ENCODE results near the gene ACTN1. TPM values are rescaled to one million over a fixed set of nuclear protein-coding genes. Genes with fewer than 3 reads are reported as not detected.

Gene ACTN1
- polyA plus RNA-seq, 1 of the 3 experiments (the other 2 are of a cell fraction), result 319 TPM

DNA sequence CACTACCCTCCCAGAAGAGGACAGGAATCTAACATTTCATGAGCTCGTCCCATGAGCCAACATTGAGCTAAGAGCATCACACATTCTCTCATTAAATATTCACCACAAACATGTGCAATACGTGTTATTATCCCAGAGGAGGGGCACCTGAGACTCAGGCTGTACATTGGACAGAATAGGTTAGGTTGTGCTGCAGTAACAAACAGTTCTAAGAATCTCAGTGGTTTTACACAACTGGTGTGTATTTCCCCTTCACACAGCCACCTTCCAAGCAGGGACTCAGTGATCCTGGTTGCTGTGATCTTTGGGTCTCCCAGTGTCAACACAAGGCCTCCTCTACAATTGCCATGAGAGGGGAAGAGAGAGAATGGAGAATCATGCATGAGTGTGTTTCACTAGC lies 15.0 kb upstream of the ACTN1 start:
- H4K20me1 ChIP-seq (ENCODE audit: insufficient read depth), result no peaks in the 10 kb centered on the region
- 59% methylated on average over 2 of the region's 2 CpGs for WGBS (ENCODE audit: low lambda C conversion rate)
- H3K9me3 ChIP-seq, result no peaks in the 10 kb centered on the region
- H3K9me2 ChIP-seq, result no peaks in the 10 kb centered on the region
- H3K4me2 ChIP-seq, result no peak overlapping the region
- no peaks in the 10 kb centered on the region for H3K79me2 ChIP-seq (ENCODE audit: insufficient read depth)
- H3K4me1 ChIP-seq (ENCODE audit: control insufficient read depth in 1 of 2, insufficient read depth in 2 of 2, low read depth in 1 of 2, low read length in 1 of 2), result peaks cover 0 to under 1% of the 10 kb centered on the region in 2 experiments; a peak in 1 of 4 replicates
- no peak overlapping the region for H3K9ac ChIP-seq
- CTCF ChIA-PET, result no interaction called here
- no peak for DNase-seq
- no peaks in the 10 kb centered on the region for H3K36me3 ChIP-seq (replicated peaks in 1 of 2; ENCODE audit: control insufficient read depth in 1 of 2, insufficient read depth in 2 of 2, low read length in 1 of 2)
- H3K27ac ChIP-seq (ENCODE audit: low read depth in 2 of 2, low read length in 1 of 2), result no peak overlapping the region
- no peak overlapping the region for H3K4me3 ChIP-seq (ENCODE audit: low read depth in 2 of 2, low read length in 1 of 2)
- no peaks in the 10 kb centered on the region for H3K27me3 ChIP-seq (ENCODE audit: insufficient read depth)
- no peaks in the 10 kb centered on the region for H3F3A ChIP-seq (replicated peaks; ENCODE audit: insufficient read depth)
- POLR2A ChIA-PET, result no interaction called here
- no peak overlapping the region for H2AFZ ChIP-seq (ENCODE audit: low read depth)
- TF ChIP-seq POLR2AphosphoS5 (IDR thresholded peaks at IDR 0.05; ENCODE audit: low read depth, low read length) (no peak), RAD21 (IDR thresholded peaks at IDR 0.05; ENCODE audit: low read length) (no peak), EP300 (IDR thresholded peaks at IDR 0.05; ENCODE audit: borderline replicate concordance in 1 of 2, low read depth in 1 of 2, low read length in 1 of 2) (no peak), NFIC (IDR thresholded peaks at IDR 0.05; ENCODE audit: borderline replicate concordance) (no peak), RFX5 (IDR thresholded peaks at IDR 0.05; ENCODE audit: low read length) (no peak), EZH2phosphoT487 (IDR thresholded peaks at IDR 0.05; ENCODE audit: borderline replicate concordance, low read depth) (no peak)
- TF ChIP-seq, protein P1, sequence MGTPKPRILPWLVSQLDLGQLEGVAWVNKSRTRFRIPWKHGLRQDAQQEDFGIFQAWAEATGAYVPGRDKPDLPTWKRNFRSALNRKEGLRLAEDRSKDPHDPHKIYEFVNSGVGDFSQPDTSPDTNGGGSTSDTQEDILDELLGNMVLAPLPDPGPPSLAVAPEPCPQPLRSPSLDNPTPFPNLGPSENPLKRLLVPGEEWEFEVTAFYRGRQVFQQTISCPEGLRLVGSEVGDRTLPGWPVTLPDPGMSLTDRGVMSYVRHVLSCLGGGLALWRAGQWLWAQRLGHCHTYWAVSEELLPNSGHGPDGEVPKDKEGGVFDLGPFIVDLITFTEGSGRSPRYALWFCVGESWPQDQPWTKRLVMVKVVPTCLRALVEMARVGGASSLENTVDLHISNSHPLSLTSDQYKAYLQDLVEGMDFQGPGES (IDR thresholded peaks at IDR 0.05; ENCODE audit: low read depth, low read length), result no peak
- TF ChIP-seq, protein P2, sequence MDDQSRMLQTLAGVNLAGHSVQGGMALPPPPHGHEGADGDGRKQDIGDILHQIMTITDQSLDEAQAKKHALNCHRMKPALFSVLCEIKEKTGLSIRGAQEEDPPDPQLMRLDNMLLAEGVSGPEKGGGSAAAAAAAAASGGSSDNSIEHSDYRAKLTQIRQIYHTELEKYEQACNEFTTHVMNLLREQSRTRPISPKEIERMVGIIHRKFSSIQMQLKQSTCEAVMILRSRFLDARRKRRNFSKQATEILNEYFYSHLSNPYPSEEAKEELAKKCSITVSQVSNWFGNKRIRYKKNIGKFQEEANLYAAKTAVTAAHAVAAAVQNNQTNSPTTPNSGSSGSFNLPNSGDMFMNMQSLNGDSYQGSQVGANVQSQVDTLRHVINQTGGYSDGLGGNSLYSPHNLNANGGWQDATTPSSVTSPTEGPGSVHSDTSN (IDR thresholded peaks at IDR 0.05), result no peak
- TF ChIP-seq, protein P3, sequence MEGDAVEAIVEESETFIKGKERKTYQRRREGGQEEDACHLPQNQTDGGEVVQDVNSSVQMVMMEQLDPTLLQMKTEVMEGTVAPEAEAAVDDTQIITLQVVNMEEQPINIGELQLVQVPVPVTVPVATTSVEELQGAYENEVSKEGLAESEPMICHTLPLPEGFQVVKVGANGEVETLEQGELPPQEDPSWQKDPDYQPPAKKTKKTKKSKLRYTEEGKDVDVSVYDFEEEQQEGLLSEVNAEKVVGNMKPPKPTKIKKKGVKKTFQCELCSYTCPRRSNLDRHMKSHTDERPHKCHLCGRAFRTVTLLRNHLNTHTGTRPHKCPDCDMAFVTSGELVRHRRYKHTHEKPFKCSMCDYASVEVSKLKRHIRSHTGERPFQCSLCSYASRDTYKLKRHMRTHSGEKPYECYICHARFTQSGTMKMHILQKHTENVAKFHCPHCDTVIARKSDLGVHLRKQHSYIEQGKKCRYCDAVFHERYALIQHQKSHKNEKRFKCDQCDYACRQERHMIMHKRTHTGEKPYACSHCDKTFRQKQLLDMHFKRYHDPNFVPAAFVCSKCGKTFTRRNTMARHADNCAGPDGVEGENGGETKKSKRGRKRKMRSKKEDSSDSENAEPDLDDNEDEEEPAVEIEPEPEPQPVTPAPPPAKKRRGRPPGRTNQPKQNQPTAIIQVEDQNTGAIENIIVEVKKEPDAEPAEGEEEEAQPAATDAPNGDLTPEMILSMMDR (IDR thresholded peaks at IDR 0.05), result no peak

GRCh38 chr14:68987653-68988036 lies 8.5 kb upstream of the ACTN1 start:
- Histone ChIP-seq H3F3A (replicated peaks; ENCODE audit: insufficient read depth) (peaks cover 13% of the 10 kb centered on the region), H3K9me3 (no peaks in the 10 kb centered on the region), H4K20me1 (ENCODE audit: insufficient read depth) (no peaks in the 10 kb centered on the region), H3K36me3 (replicated peaks in 1 of 2; ENCODE audit: control insufficient read depth in 1 of 2, insufficient read depth in 2 of 2, low read length in 1 of 2) (no peaks in the 10 kb centered on the region), H3K9me2 (no peaks in the 10 kb centered on the region), H3K4me1 (ENCODE audit: control insufficient read depth in 1 of 2, insufficient read depth in 2 of 2, low read depth in 1 of 2, low read length in 1 of 2) (peaks cover 0 to 13% of the 10 kb centered on the region in 2 experiments; a peak in 1 of 4 replicates), H3K9ac (no peak overlapping the region), H3K4me2 (no peak overlapping the region), H2AFZ (ENCODE audit: low read depth) (no peak overlapping the region), H3K79me2 (ENCODE audit: insufficient read depth) (no peaks in the 10 kb centered on the region), H3K27me3 (ENCODE audit: insufficient read depth) (no peaks in the 10 kb centered on the region), H3K27ac (ENCODE audit: low read depth in 2 of 2, low read length in 1 of 2) (no peak overlapping the region), H3K4me3 (ENCODE audit: low read depth in 2 of 2, low read length in 1 of 2) (no peak overlapping the region)
- peak; percentile 27; the same call in 1 of the 2 replicates for TF ChIP-seq RFX5 (IDR thresholded peaks at IDR 0.05; ENCODE audit: low read length)
- TF ChIP-seq SMC3 (IDR thresholded peaks at IDR 0.05; ENCODE audit: low read depth, low read length), result no peak
- WGBS (ENCODE audit: low lambda C conversion rate), result 60% methylated on average over 1 of the region's 1 CpG
- DNase-seq, result peak; percentile 75
- POLR2A ChIA-PET, result interaction anchor here (1.0 kb wide), 1 partner anchor 103 kb away, joined by 3 read pairs; no protein-coding TSS in a partner anchor
- CTCF ChIA-PET, result interaction anchor here (1.2 kb wide), 3 partner anchors 50 to 76 kb away, joined by 3 to 4 read pairs (median 3); no protein-coding TSS in a partner anchor
